ENCODE measurements around the gene ABL1.

GRCh38 chr9:130872093-130872492 is 37.0 kb downstream of the ABL1 start:
- TF ChIP-seq EZH2 (optimal IDR thresholded peaks at IDR 0.05; ENCODE audit: low read depth, low read length) (no peak), CTCF (IDR thresholded peaks at IDR 0.05; ENCODE audit: low read length) (no peak)
